Measurements from ENCODE around the gene CAPN11. TPM values are rescaled to one million over a fixed set of nuclear protein-coding genes. Genes with fewer than 3 reads are reported as not detected.
"Not testable (repeated sequence)": the region's sequence is repeated elsewhere in the genome, so short reads cannot be mapped to it uniquely, and the experiment has no call there.

CAPN11 gene
- total RNA-seq, 1 donor from 2014 or later = 0.27 TPM

GRCh38 chr6:44142835-44143234 is 15.8 kb upstream of the CAPN11 start:
- ATAC-seq (no peak), DNase-seq (no peak)
- no peaks in the 10 kb centered on the region for H3K27me3 ChIP-seq (ENCODE audit: low read depth)
- H3K36me3 ChIP-seq = peaks cover 98% of the 10 kb centered on the region
- TF ChIP-seq CTCF (IDR thresholded peaks at IDR 0.05) = no peak
- intact Hi-C loops (cut with DNase I) = no loop called here
- no peaks in the 10 kb centered on the region for H3K9me3 ChIP-seq
- H3K4me3 ChIP-seq = no peak overlapping the region
- no peaks in the 10 kb centered on the region for H3K4me1 ChIP-seq
- no peak overlapping the region for H3K27ac ChIP-seq

GRCh38 chr6:44143731-44144130 is 14.9 kb upstream of the CAPN11 start:
- H3K9me3 ChIP-seq = no peaks in the 10 kb centered on the region
- no peak overlapping the region for H3K4me3 ChIP-seq
- H3K27ac ChIP-seq = no peak overlapping the region
- intact Hi-C loops (cut with DNase I) = no loop called here
- no peaks in the 10 kb centered on the region for H3K4me1 ChIP-seq
- ATAC-seq = no peak
- H3K27me3 ChIP-seq (ENCODE audit: low read depth) = no peaks in the 10 kb centered on the region
- peaks cover 100% of the 10 kb centered on the region for H3K36me3 ChIP-seq
- TF ChIP-seq CTCF (IDR thresholded peaks at IDR 0.05) = no peak
- DNase-seq = no peak

- H3K4me3 ChIP-seq; H3K9me3 ChIP-seq; H3K4me1 ChIP-seq; intact Hi-C loops (cut with DNase I); H3K27me3 ChIP-seq (ENCODE audit: low read depth); DNase-seq; ATAC-seq; H3K27ac ChIP-seq: not testable (repeated sequence)
- peaks cover 100% of the 10 kb centered on the region for H3K36me3 ChIP-seq
Observed at GRCh38 chr6:44144536-44144935, 14.1 kb upstream of the CAPN11 start.

GRCh38 chr6:44145839-44146238 is 12.8 kb upstream of the CAPN11 start:
- no peak overlapping the region for H3K4me3 ChIP-seq
- H3K27ac ChIP-seq = no peak overlapping the region
- no peaks in the 10 kb centered on the region for H3K4me1 ChIP-seq
- no peak for TF ChIP-seq CTCF (IDR thresholded peaks at IDR 0.05)
- peaks cover 99% of the 10 kb centered on the region for H3K36me3 ChIP-seq
- ATAC-seq = no peak
- H3K9me3 ChIP-seq = no peaks in the 10 kb centered on the region
- intact Hi-C loops (cut with DNase I) = no loop called here
- no peaks in the 10 kb centered on the region for H3K27me3 ChIP-seq (ENCODE audit: low read depth)
- no peak for DNase-seq

GRCh38 chr6:44146685-44147084 is 11.9 kb upstream of the CAPN11 start:
- H3K27me3 ChIP-seq (ENCODE audit: low read depth) = no peaks in the 10 kb centered on the region
- DNase-seq = no peak

GRCh38 chr6:44147256-44147655 is 11.4 kb upstream of the CAPN11 start:
- Histone ChIP-seq H3K4me3 (no peak overlapping the region), H3K4me1 (peaks cover 4% of the 10 kb centered on the region), H3K9me3 (no peaks in the 10 kb centered on the region), H3K27ac (no peak overlapping the region), H3K36me3 (peaks cover 85% of the 10 kb centered on the region), H3K27me3 (ENCODE audit: low read depth) (no peaks in the 10 kb centered on the region)
- ATAC-seq = no peak
- intact Hi-C loops (cut with DNase I) = no loop called here
- no peak for DNase-seq
- TF ChIP-seq CTCF (IDR thresholded peaks at IDR 0.05) = no peak

More at GRCh38 chr6:44146685-44147084, 11.9 kb upstream of the CAPN11 start:
- intact Hi-C loops (cut with DNase I) = no loop called here
- Histone ChIP-seq H3K9me3 (no peaks in the 10 kb centered on the region), H3K4me1 (peaks cover 2% of the 10 kb centered on the region), H3K4me3 (no peak overlapping the region), H3K36me3 (peaks cover 90% of the 10 kb centered on the region), H3K27ac (no peak overlapping the region)
- no peak for ATAC-seq
- TF ChIP-seq CTCF (IDR thresholded peaks at IDR 0.05) = no peak

Data from lower lobe of right lung (tissue), 2 donors.